Measurements from ENCODE around the gene DPM3. TPM values are rescaled to one million over a fixed set of nuclear protein-coding genes. Genes with fewer than 3 reads are reported as not detected.
A peak's percentile ranks its signal among the peaks of the same experiment; 100 is the strongest.

The DPM3 gene
- total and polyA plus RNA-seq, 2 of the 13 experiments (the other 11 are each of a cell fraction or from before 2014, with no cell fraction given) = 23.2 to 53.4 TPM

- 0 out of 4 replicates have a peak, but pooled peaks of 1 of the 2 experiments have one; percentile 34 for TF ChIP-seq KLF16 (CRISPR knock-in tag; IDR thresholded peaks at IDR 0.05)
- TF ChIP-seq ETV5 (CRISPR knock-in tag; IDR thresholded peaks at IDR 0.05; ENCODE audit: borderline replicate concordance) = peak; percentile 41; the same call in 1 of the 2 replicates
- no peak for TF ChIP-seq TOE1 (CRISPR knock-in tag; IDR thresholded peaks at IDR 0.05)
- TF ChIP-seq HIC2 (CRISPR knock-in tag; IDR thresholded peaks at IDR 0.05; ENCODE audit: low read depth) = peak; percentile 87; the same call in 1 of the 2 replicates
- no peak for TF ChIP-seq NCOR1 (IDR thresholded peaks at IDR 0.05; ENCODE audit: borderline replicate concordance, low read length)
- no peak for TF ChIP-seq ZNF180 (CRISPR knock-in tag; IDR thresholded peaks at IDR 0.05; ENCODE audit: borderline replicate concordance, low read depth)
- 0 out of 2 replicates have a peak, but pooled peaks have one; percentile 19 for TF ChIP-seq ZGPAT (CRISPR knock-in tag; IDR thresholded peaks at IDR 0.05)
- TF ChIP-seq PRDM4 (CRISPR knock-in tag; IDR thresholded peaks at IDR 0.05; ENCODE audit: borderline replicate concordance) = no peak
- TF ChIP-seq ZNF280D (CRISPR knock-in tag; IDR thresholded peaks at IDR 0.05) = no peak
- 0 out of 2 replicates have a peak, but pooled peaks have one; percentile 30 for TF ChIP-seq IRF2 (CRISPR knock-in tag; IDR thresholded peaks at IDR 0.05)
- TF ChIP-seq TBX3 (IDR thresholded peaks at IDR 0.05; ENCODE audit: borderline replicate concordance) = 0 out of 2 replicates have a peak, but pooled peaks have one; percentile 17
- peak; percentile 34; the same call in 1 of the 2 replicates for TF ChIP-seq HNF1B (CRISPR knock-in tag; IDR thresholded peaks at IDR 0.05)
These were observed 36.3 kb upstream of the DPM3 start (continued) for GRCh38 chr1:155176544-155177071.
